ENCODE measurements around the gene LAX1.
"Not testable (repeated sequence)": the region's sequence is repeated elsewhere in the genome, so short reads cannot be mapped to it uniquely, and the experiment has no call there.

The LAX1 gene

DNA sequence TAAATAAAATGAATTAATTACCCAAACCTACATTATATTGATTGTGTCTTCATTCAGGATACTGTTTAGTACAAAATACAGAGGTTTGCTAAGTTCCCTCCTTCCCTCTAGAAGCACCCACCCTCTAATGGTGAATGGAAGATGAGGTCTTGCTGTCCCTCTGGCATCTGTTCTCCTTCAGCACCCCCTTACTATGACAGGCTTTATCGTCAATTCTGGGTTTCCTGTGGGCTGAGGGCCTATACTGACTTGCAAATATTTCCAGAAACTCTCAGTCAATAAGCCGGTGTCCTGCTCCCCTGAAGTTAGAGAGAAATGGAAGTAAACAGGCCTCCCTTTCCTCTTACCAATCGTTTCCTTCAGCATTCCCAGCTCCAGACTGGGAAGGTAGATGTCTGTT lies 13.2 kb downstream of the LAX1 start:
- Histone ChIP-seq H3K4me3 (no peak overlapping the region), H3K27ac (no peak overlapping the region), H3K9me3 (ENCODE audit: low read depth, low read length) (no peaks in the 10 kb centered on the region), H3K9ac (ENCODE audit: insufficient read length) (no peak overlapping the region), H3K36me3 (ENCODE audit: insufficient read depth, low read length) (no peaks in the 10 kb centered on the region)
- no peak for DNase-seq (ENCODE audit: low read depth, low spot score)
- TF ChIP-seq POLR2AphosphoS5 (IDR thresholded peaks at IDR 0.05; ENCODE audit: borderline replicate concordance, low read depth, low read length) (no peak), EZH2 (IDR thresholded peaks at IDR 0.05) (no peak), FOXP2 (optimal IDR thresholded peaks at IDR 0.05; ENCODE audit: control extremely low read depth, extremely low read length, insufficient read depth) (no peak)

DNA sequence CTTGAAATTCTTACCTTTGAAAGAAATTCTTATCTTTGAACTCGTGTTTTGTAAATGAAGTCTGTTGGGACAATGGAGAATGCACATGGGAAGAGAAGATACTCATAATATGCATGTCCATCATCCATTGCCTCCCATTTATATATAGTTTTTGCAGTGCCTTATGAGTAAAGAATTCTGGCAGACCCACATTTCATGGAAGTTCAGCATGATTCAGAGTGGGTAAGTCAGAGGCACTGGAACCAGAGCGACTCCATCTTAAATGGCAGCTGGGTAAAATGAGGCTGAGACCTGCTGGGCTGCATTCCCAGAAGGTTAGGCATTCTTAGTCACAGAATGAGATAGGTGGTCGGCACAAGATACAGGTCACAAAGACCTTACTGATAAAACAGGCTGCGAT lies 13.8 kb downstream of the LAX1 start:
- Histone ChIP-seq H3K9ac (ENCODE audit: insufficient read length) (no peak overlapping the region), H3K36me3 (ENCODE audit: insufficient read depth, low read length) (no peaks in the 10 kb centered on the region), H3K4me3 (no peak overlapping the region), H3K27ac (no peak overlapping the region), H3K9me3 (ENCODE audit: low read depth, low read length) (no peaks in the 10 kb centered on the region)
- no peak for DNase-seq (ENCODE audit: low read depth, low spot score)
- no peak for TF ChIP-seq EZH2 (IDR thresholded peaks at IDR 0.05)
- TF ChIP-seq POLR2AphosphoS5 (IDR thresholded peaks at IDR 0.05; ENCODE audit: borderline replicate concordance, low read depth, low read length), result no peak
- TF ChIP-seq FOXP2 (optimal IDR thresholded peaks at IDR 0.05; ENCODE audit: control extremely low read depth, extremely low read length, insufficient read depth), result no peak

DNA sequence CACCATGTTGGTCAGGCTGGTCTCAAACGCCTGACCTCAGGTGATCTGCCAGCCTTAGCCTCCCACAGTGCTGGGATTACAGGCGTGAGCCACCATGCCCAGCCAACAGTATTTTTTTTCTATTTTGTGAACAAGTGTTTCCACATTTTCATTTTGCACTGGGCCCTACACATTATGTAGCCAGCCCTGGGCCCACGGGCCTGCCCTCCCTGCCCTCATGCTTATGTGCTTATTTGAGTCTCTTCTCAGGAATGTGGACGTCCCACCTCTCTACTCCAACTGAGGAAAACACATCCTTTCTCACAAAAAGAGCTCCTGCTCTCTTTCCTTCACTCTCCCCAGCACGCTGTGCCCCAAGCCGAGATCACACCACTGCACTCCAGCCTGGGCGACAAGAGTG lies 17.0 kb downstream of the LAX1 start:
- H3K27ac ChIP-seq, result no peak overlapping the region
- no peak overlapping the region for H3K9ac ChIP-seq (ENCODE audit: insufficient read length)
- no peaks in the 10 kb centered on the region for H3K36me3 ChIP-seq (ENCODE audit: insufficient read depth, low read length)
- H3K4me3 ChIP-seq, result no peak overlapping the region
- DNase-seq (ENCODE audit: low read depth, low spot score), result no peak
- TF ChIP-seq POLR2AphosphoS5 (IDR thresholded peaks at IDR 0.05; ENCODE audit: borderline replicate concordance, low read depth, low read length) (no peak), FOXP2 (optimal IDR thresholded peaks at IDR 0.05; ENCODE audit: control extremely low read depth, extremely low read length, insufficient read depth) (no peak), EZH2 (IDR thresholded peaks at IDR 0.05) (no peak)
- no peaks in the 10 kb centered on the region for H3K9me3 ChIP-seq (ENCODE audit: low read depth, low read length)

DNA sequence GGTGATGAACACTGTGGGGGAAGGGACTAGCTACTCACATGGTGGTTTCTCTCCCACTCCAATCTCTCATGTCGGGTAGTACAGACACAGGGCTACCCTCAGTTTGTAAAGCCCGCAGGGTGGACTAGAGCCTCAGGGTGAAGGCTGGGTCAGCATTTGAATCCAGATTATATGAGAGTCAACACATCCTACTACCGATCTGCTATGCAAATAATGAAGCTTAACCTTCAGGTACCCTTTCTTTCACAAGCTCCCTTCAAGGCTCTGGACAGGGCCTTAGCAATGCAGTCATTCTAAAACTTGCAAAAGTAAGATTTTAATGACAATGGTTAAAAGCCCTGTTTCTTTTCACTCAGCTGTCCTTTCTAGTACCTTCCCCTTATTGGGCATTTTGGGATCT lies 25.0 kb downstream of the LAX1 start:
- no peaks in the 10 kb centered on the region for H3K9me3 ChIP-seq (ENCODE audit: low read depth, low read length)
- no peak overlapping the region for H3K9ac ChIP-seq (ENCODE audit: insufficient read length)
- no peak overlapping the region for H3K27ac ChIP-seq
- TF ChIP-seq EZH2 (IDR thresholded peaks at IDR 0.05), result no peak
- TF ChIP-seq FOXP2 (optimal IDR thresholded peaks at IDR 0.05; ENCODE audit: control extremely low read depth, extremely low read length, insufficient read depth), result no peak
- TF ChIP-seq POLR2AphosphoS5 (IDR thresholded peaks at IDR 0.05; ENCODE audit: borderline replicate concordance, low read depth, low read length), result no peak
- H3K4me3 ChIP-seq, result no peak overlapping the region
- no peak for DNase-seq (ENCODE audit: low read depth, low spot score)
- H3K36me3 ChIP-seq (ENCODE audit: insufficient read depth, low read length), result no peaks in the 10 kb centered on the region

DNA sequence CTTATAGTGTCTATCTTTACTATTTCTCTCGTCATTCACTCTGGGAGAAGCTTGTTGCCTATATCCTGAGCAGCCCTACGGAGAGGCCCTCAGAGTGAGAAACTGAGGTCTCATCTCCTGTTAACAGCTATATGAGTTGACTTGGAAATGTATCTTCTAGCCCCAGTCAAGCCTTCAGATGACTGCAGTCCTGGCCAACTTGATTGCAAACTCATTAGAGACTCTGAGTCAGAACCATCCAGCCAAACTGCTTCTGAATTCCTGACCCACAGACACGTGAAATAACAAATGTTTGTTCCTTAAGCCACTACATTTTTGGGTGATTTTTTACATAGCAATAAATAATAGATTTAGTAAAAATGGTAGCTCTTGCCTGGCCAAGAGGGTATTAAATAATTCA lies 26.5 kb downstream of the LAX1 start:
- H3K9me3 ChIP-seq (ENCODE audit: low read depth, low read length), result no peaks in the 10 kb centered on the region
- no peak for TF ChIP-seq POLR2AphosphoS5 (IDR thresholded peaks at IDR 0.05; ENCODE audit: borderline replicate concordance, low read depth, low read length)
- TF ChIP-seq FOXP2 (optimal IDR thresholded peaks at IDR 0.05; ENCODE audit: control extremely low read depth, extremely low read length, insufficient read depth), result no peak
- no peak for TF ChIP-seq EZH2 (IDR thresholded peaks at IDR 0.05)
- H3K36me3 ChIP-seq (ENCODE audit: insufficient read depth, low read length), result no peaks in the 10 kb centered on the region; the same call in 1 of the 2 replicates
- no peak overlapping the region for H3K4me3 ChIP-seq
- no peak overlapping the region for H3K27ac ChIP-seq
- no peak for DNase-seq (ENCODE audit: low read depth, low spot score)
- H3K9ac ChIP-seq (ENCODE audit: insufficient read length), result no peak overlapping the region

DNA sequence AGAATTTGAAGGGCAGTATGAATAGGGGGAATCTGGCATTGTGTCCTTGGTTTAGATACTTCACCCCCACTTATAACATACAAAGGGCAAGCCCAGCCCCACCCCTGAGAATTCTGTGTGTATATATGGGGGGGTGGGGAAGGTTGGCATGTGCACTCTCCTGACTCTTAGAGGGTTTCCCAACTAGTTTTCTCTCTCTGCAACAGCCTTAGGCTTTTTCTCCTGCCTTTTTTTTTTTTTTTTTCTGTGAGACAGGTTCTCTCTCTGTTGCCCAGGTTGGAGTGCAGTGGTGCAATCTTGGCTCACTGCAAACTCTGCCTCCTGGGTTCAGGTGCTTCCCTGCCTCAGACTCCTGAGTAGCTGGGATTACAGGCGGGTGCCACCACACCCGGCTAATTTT lies 27.5 kb downstream of the LAX1 start:
- TF ChIP-seq FOXP2 (optimal IDR thresholded peaks at IDR 0.05; ENCODE audit: control extremely low read depth, extremely low read length, insufficient read depth) (no peak), POLR2AphosphoS5 (IDR thresholded peaks at IDR 0.05; ENCODE audit: borderline replicate concordance, low read depth, low read length) (no peak), EZH2 (IDR thresholded peaks at IDR 0.05) (no peak)
- peaks cover 9% of the 10 kb centered on the region for H3K36me3 ChIP-seq (ENCODE audit: insufficient read depth, low read length)

DNA sequence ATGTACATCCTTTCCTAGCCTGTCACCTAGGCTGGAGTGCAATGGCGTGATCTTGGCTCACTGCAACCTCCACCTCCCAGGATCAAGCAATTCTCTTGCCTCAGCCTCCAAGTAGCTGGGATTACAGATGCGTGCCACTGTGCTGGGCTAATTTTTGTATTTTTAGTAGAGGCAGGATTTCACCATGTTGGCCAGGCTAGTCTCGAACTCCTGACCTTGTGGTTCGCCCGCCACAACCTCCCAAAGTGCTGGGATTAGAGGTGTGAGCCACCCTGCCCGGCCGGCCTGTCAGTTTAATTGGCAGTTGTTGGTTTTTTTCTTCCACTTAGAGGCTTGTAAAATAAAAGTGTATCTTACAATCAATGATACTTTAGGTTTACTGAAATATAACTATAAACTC lies 28.6 kb downstream of the LAX1 start:
- not testable (repeated sequence) for DNase-seq (ENCODE audit: low read depth, low spot score); H3K9me3 ChIP-seq (ENCODE audit: low read depth, low read length); H3K27ac ChIP-seq; H3K9ac ChIP-seq (ENCODE audit: insufficient read length); H3K4me3 ChIP-seq
- peaks cover 20% of the 10 kb centered on the region for H3K36me3 ChIP-seq (ENCODE audit: insufficient read depth, low read length)

More for the DNA sequence above, 27.5 kb downstream of the LAX1 start:
- no peaks in the 10 kb centered on the region for H3K9me3 ChIP-seq (ENCODE audit: low read depth, low read length)
- no peak for DNase-seq (ENCODE audit: low read depth, low spot score)
- H3K9ac ChIP-seq (ENCODE audit: insufficient read length), result no peak overlapping the region
- H3K4me3 ChIP-seq, result no peak overlapping the region
- no peak overlapping the region for H3K27ac ChIP-seq

DNA sequence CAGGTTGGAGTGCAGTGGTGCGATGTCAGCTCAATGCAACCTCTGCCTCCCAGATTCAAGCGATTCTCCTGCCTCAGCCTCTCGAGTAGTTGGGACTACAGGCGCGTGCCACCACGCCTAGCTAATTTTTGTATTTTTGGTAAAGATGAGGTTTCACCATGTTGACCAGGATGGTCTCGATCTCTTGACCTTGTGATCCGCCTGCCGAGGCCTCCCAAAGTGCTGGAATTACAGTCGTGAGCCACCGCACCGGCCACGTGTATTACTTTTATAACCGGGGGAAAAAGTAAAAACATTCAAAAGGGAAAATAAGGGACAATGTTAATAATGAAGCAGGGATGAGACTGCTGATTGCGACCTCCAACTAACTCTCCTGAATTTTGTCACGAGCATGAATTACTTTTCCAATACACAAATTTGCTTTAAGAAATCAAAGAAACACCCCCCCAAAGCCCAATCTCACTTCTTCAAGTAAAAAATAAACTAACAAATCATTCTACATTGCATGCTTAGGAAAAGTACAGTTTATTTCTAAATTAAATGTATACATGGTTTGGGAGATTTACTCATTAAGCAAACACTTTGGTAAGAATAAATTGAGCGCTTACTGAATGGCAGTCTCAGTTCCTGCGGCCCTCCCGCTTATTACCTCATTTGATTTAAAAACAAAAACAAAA lies 29.9 kb downstream of the LAX1 start:
- Histone ChIP-seq H3K4me3 (peak overlapping the region; percentile 83), H3K9me3 (ENCODE audit: low read depth, low read length) (no peaks in the 10 kb centered on the region), H3K9ac (ENCODE audit: insufficient read length) (peak overlapping the region; percentile 93), H3K27ac (peak overlapping the region; percentile 96), H3K36me3 (ENCODE audit: insufficient read depth, low read length) (peaks cover 33% of the 10 kb centered on the region)
- TF ChIP-seq POLR2AphosphoS5 (IDR thresholded peaks at IDR 0.05; ENCODE audit: borderline replicate concordance, low read depth, low read length), result no peak
- no peak for TF ChIP-seq FOXP2 (optimal IDR thresholded peaks at IDR 0.05; ENCODE audit: control extremely low read depth, extremely low read length, insufficient read depth)
- no peak for TF ChIP-seq EZH2 (IDR thresholded peaks at IDR 0.05)
- no peak for DNase-seq (ENCODE audit: low read depth, low spot score)
